GM12878 (cell line): Measurements from ENCODE around the gene DUSP10. TPM values are rescaled to one million over a fixed set of nuclear protein-coding genes. Genes with fewer than 3 reads are reported as not detected.

Source experiments
- ATAC-seq: fragments of 200-7000 bp; cut with Tn5 transposase; 3 replicates; pipeline ENCODE4 v1.9.1; 2020; ENCODE audit warnings: mild to moderate bottlenecking, moderate library complexity
- BruUV-seq: library from RNA; stranded (reverse); fragments of 400-500 nt; replicated peaks from 2 replicates; lab custom pipeline; 2021; lab: Mats Ljungman, UMichigan
- CTCF ChIA-PET: fragments of 300-600 bp; sonication (Branson Sonifier 250); formaldehyde crosslinking; extraction: SDS; loops from one replicate; lab custom pipeline; 2021; ENCODE audit warnings: inconsistent platforms; lab: Yijun Ruan, JAX
- POLR2A ChIA-PET: fragments of 350-600 bp; formaldehyde crosslinking; extraction: SDS; loops from one replicate; lab custom pipeline; 2021; ENCODE audit warnings: inconsistent platforms; lab: Charles Lee
- RAD21 ChIA-PET: fragments of 300-600 bp; sonication (Branson Sonifier 250); formaldehyde crosslinking; loops from one replicate; lab custom pipeline; 2023; ENCODE audit warnings: antibody characterized with exemption; ENCODE audit not compliant: unreplicated experiment; lab: Charles Lee
- SMC1A ChIA-PET: fragments of 300-600 bp; sonication (Branson Sonifier 250); formaldehyde crosslinking; loops from one replicate; lab custom pipeline; 2023; ENCODE audit not compliant: unreplicated experiment, uncharacterized antibody; lab: Charles Lee
- DNase-seq: peaks from one replicate; pipeline ENCODE4 v3.0.0-alpha.2; 2011; ENCODE audit warnings: low read depth, low spot score
- FAIRE-seq: peaks from 3 replicates; lab custom pipeline; 2011; peaks lifted over from hg19 to GRCh38; lab: Jason Lieb, UNC
- H2AFZ ChIP-seq: 2 replicates; pipeline ENCODE4 v1.6.0; 2011; ENCODE audit warnings: low read depth, low read length, control low read depth; ENCODE audit not compliant: control insufficient read depth
- H3K27ac ChIP-seq: 2 replicates; pipeline ENCODE4 v1.5.1; 2011; ENCODE audit warnings: control low read depth; ENCODE audit not compliant: control insufficient read depth, insufficient read depth
- H3K27me3 ChIP-seq, 2 experiments: replicated peaks in 1 of 2; 2 replicates each; pipeline versions ENCODE4 v1.6.0 to v1.6.1; 2011; ENCODE audit warnings: low read length in 1 of 2; ENCODE audit not compliant: control insufficient read depth in 2 of 2, insufficient read depth in 2 of 2
- H3K36me3 ChIP-seq, 2 experiments: 2 replicates each; pipeline ENCODE4 v1.5.1; 2011; ENCODE audit warnings: low read length in 1 of 2; ENCODE audit not compliant: control insufficient read depth in 2 of 2, insufficient read depth in 2 of 2
- H3K4me1 ChIP-seq: 2 replicates; pipeline ENCODE4 v1.6.1; 2011; ENCODE audit warnings: mild to moderate bottlenecking, low read length, moderate library complexity, mixed read lengths; ENCODE audit not compliant: control insufficient read depth, insufficient read depth
- H3K4me2 ChIP-seq: 2 replicates; pipeline ENCODE4 v1.6.0; 2011; ENCODE audit warnings: control low read depth; ENCODE audit not compliant: control insufficient read depth, insufficient read depth
- H3K4me3 ChIP-seq: fragments of 200-600 bp; sonication (generic); 2 replicates; pipeline ENCODE4 v1.5.1; 2016
- H3K79me2 ChIP-seq: 2 replicates; pipeline ENCODE4 v1.6.0; 2011; ENCODE audit warnings: low read length; ENCODE audit not compliant: control insufficient read depth, insufficient read depth
- H3K9ac ChIP-seq: 2 replicates; pipeline ENCODE4 v1.8.0; 2011; ENCODE audit warnings: low read length, control low read depth, mixed read lengths; ENCODE audit not compliant: control insufficient read depth, insufficient read depth
- H3K9me3 ChIP-seq: replicated peaks from 3 replicates; pipeline ENCODE4 v1.5.1; 2011; ENCODE audit warnings: mild to moderate bottlenecking, low read length; ENCODE audit not compliant: control insufficient read depth, insufficient read depth
- H4K20me1 ChIP-seq: 2 replicates; pipeline ENCODE4 v1.6.0; 2011; ENCODE audit not compliant: control insufficient read depth, insufficient read depth
- CBX5 ChIP-seq: sonication (generic); IDR thresholded peaks from 2 replicates; pipeline ENCODE4 v1.6.1; 2016; ENCODE audit warnings: low read depth, moderate library complexity, mild to moderate bottlenecking, inconsistent platforms
- ETV6 ChIP-seq, 2 experiments: fragments of 450-650 bp in 1 of 2; IDR thresholded peaks in 1 of 2; conservative IDR thresholded peaks in 1 of 2; 2 replicates each; pipeline ENCODE4 v1.6.1; 2014; ENCODE audit warnings: antibody characterized with exemption in 1 of 2, borderline replicate concordance in 1 of 2, low read depth in 1 of 2, mild to moderate bottlenecking in 1 of 2, moderate library complexity in 1 of 2
- POU2F2 ChIP-seq: IDR thresholded peaks from 3 replicates; pipeline ENCODE4 v1.6.1; 2011; ENCODE audit warnings: low read depth, mild to moderate bottlenecking, low read length, borderline replicate concordance
- WGBS: methylation state at CpG from one replicate; pipeline ENCODE4 v1.1.6; 2016; ENCODE audit warnings: low lambda C conversion rate; ENCODE audit not compliant: insufficient replicate concordance, insufficient coverage; ENCODE audit errors: missing lambda C conversion rate; 5-methylcytosine and 5-hydroxymethylcytosine counted together
- in situ Hi-C: fragments of 300-500 bp; cut with MboI; formaldehyde crosslinking; loops from 9 replicates; pipeline ENCODE4 v1.14.3; 2018; ENCODE audit warnings: mixed read lengths
- intact Hi-C: fragments of 100-400 bp; cut with micrococcal nuclease; formaldehyde crosslinking; loops from one replicate; pipeline ENCODE4 v1.14.2; 2022; ENCODE audit not compliant: unreplicated experiment
- polyA plus RNA-seq, 11 experiments: library from polyadenylated mRNA; depleted of rRNA in 4 of 11; unstranded in 6 of 11; stranded (reverse) in 5 of 11; fragments of >200 nt; fragmentation: Nextera tagmentation in 4 of 11; fragmentation: Illumina TruSeq in 1 of 11; extraction: Ambion mirVana in 4 of 11; extraction: Trizol in 1 of 11; gene quantifications; 1 replicate in 1 of 11; 2 replicates in 10 of 11; pipeline versions ENCODE4 v1.2.1 to v1.2.3, GENCODE V29; 2011 to 2016; ENCODE audit warnings: inconsistent platforms in 2 of 11, missing spikeins in 2 of 11, low read depth in 1 of 11
- total RNA-seq, 4 experiments: library from RNA; depleted of rRNA in 3 of 4; stranded (reverse); fragments of >200 nt in 3 of 4; fragmentation: Illumina TruSeq in 1 of 4; extraction: Trizol in 1 of 4; gene quantifications; 2 replicates each; pipeline versions ENCODE4 v1.2.1 to v1.2.3, GENCODE V29; 2013 to 2021
- TF ChIP-seq, protein P1 (sequence below): fragments of 450-650 bp; IDR thresholded peaks from 2 replicates; pipeline ENCODE4 v1.6.1; 2016; ENCODE audit warnings: mild to moderate bottlenecking
- TF ChIP-seq, protein P2 (sequence below): fragments of 450-650 bp; IDR thresholded peaks from 2 replicates; pipeline ENCODE4 v1.6.1; 2017; ENCODE audit warnings: mild to moderate bottlenecking
- TF ChIP-seq, protein P3 (sequence below): fragments of 450-650 bp; formaldehyde crosslinking; IDR thresholded peaks from 2 replicates; pipeline ENCODE4 v1.5.0; 2022; ENCODE audit warnings: mild to moderate bottlenecking, missing genetic modification characterization
- TF ChIP-seq, protein P4 (sequence below): IDR thresholded peaks from 2 replicates; pipeline ENCODE4 v1.6.1; 2012; ENCODE audit warnings: low read length, inconsistent platforms

The DUSP10 gene
- total and polyA plus RNA-seq, 10 of the 15 experiments (the other 5 are each of a cell fraction or from before 2014, with no cell fraction given) = 20.3 to 38.4 (median 27.8) TPM

DNA sequence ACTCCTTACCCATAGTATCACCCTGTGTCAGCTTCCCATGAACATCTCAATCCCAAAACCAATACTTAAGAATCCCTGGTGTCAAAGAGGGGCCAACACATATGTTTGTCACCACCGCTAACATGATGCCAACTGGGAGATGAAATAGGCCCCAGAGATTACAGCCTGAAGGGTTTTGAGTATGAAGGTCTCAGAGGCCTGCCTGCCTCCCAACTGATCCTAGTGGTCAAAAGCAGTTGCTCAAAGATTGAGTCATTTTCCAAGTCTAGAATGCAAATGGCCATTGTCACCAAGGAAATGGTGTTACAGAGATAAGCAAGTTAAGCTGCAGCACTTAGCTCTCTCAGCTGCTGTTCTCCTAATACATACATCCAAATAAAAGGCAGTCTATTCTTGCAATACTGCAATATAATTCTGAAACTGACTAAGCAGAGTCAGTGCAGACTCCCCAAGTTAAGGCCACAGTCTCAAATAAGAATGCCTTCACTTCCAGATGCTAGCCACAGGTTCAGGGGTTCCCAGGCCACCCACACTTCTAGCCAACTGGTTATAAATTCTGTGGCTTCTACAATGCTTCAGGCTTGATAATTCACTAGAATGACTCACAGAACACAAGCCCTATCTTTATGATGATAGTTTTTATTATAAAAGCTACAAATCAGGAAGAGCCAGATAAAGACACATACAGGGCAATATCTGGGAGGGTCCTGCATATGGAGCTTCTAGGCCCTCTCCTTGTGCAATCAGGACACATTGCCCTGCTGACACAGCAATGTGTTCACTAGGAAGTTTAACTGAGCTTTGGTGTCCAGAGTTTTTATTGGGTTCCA lies 18.7 kb downstream of the DUSP10 start:
- DNase-seq (no peak), ATAC-seq (peak; percentile 1; the same call in 1 of the 3 replicates), FAIRE-seq (no peak)
- ChIA-PET SMC1A (interaction anchor here (1.0 to 18.3 kb wide), 8 partner anchors 10 to 179 kb away, joined by 3 to 292 read pairs (median 7); partner anchors contain the start of gene DUSP10), CTCF (interaction anchor here (0.8 to 3.3 kb wide), 5 partner anchors 9 to 20 kb away, joined by 3 to 9 read pairs (median 4); no protein-coding TSS in a partner anchor), POLR2A (interaction anchor here (1.0 to 14.6 kb wide), 4 partner anchors 9 to 18 kb away, joined by 5 to 194 read pairs (median 8); partner anchors contain the start of gene DUSP10), RAD21 (interaction anchor here (1.3 to 7.1 kb wide), 4 partner anchors 10 to 18 kb away, joined by 4 to 38 read pairs (median 21); partner anchors contain the start of gene DUSP10)
- no TSS peak for BruUV-seq
- Histone ChIP-seq H3K4me3 (no peak overlapping the region; the same call in 1 of the 2 replicates), H3K4me1 (peaks cover 43% of the 10 kb centered on the region), H3K79me2 (peaks cover 99% of the 10 kb centered on the region), H3K9me3 (peaks cover 22% of the 10 kb centered on the region), H2AFZ (no peak overlapping the region), H3K36me3 (peaks cover 14 to 26% of the 10 kb centered on the region in 2 experiments), H3K9ac (no peak overlapping the region), H3K27me3 (no peaks in the 10 kb centered on the region), H4K20me1 (no peaks in the 10 kb centered on the region), H3K27ac (peak overlapping the region; percentile 30), H3K4me2 (peak overlapping the region; percentile 15)
- intact Hi-C loops = no loop called here
- TF ChIP-seq, protein P1, sequence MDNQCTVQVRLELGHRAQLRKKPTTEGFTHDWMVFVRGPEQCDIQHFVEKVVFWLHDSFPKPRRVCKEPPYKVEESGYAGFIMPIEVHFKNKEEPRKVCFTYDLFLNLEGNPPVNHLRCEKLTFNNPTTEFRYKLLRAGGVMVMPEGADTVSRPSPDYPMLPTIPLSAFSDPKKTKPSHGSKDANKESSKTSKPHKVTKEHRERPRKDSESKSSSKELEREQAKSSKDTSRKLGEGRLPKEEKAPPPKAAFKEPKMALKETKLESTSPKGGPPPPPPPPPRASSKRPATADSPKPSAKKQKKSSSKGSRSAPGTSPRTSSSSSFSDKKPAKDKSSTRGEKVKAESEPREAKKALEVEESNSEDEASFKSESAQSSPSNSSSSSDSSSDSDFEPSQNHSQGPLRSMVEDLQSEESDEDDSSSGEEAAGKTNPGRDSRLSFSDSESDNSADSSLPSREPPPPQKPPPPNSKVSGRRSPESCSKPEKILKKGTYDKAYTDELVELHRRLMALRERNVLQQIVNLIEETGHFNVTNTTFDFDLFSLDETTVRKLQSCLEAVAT = no peak
- TF ChIP-seq POU2F2 = peak; percentile 12; the same call in 1 of the 3 replicates
- 0 out of 2 replicates have a peak, but pooled peaks have one; percentile 35 for TF ChIP-seq CBX5
- TF ChIP-seq, protein P2, sequence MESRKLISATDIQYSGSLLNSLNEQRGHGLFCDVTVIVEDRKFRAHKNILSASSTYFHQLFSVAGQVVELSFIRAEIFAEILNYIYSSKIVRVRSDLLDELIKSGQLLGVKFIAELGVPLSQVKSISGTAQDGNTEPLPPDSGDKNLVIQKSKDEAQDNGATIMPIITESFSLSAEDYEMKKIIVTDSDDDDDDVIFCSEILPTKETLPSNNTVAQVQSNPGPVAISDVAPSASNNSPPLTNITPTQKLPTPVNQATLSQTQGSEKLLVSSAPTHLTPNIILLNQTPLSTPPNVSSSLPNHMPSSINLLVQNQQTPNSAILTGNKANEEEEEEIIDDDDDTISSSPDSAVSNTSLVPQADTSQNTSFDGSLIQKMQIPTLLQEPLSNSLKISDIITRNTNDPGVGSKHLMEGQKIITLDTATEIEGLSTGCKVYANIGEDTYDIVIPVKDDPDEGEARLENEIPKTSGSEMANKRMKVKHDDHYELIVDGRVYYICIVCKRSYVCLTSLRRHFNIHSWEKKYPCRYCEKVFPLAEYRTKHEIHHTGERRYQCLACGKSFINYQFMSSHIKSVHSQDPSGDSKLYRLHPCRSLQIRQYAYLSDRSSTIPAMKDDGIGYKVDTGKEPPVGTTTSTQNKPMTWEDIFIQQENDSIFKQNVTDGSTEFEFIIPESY = peak; percentile 72; the same call in 1 of the 2 replicates
- TF ChIP-seq, protein P3, sequence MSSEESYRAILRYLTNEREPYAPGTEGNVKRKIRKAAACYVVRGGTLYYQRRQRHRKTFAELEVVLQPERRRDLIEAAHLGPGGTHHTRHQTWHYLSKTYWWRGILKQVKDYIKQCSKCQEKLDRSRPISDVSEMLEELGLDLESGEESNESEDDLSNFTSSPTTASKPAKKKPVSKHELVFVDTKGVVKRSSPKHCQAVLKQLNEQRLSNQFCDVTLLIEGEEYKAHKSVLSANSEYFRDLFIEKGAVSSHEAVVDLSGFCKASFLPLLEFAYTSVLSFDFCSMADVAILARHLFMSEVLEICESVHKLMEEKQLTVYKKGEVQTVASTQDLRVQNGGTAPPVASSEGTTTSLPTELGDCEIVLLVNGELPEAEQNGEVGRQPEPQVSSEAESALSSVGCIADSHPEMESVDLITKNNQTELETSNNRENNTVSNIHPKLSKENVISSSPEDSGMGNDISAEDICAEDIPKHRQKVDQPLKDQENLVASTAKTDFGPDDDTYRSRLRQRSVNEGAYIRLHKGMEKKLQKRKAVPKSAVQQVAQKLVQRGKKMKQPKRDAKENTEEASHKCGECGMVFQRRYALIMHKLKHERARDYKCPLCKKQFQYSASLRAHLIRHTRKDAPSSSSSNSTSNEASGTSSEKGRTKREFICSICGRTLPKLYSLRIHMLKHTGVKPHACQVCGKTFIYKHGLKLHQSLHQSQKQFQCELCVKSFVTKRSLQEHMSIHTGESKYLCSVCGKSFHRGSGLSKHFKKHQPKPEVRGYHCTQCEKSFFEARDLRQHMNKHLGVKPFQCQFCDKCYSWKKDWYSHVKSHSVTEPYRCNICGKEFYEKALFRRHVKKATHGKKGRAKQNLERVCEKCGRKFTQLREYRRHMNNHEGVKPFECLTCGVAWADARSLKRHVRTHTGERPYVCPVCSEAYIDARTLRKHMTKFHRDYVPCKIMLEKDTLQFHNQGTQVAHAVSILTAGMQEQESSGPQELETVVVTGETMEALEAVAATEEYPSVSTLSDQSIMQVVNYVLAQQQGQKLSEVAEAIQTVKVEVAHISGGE (CRISPR knock-in tag) = no peak
- 0 out of 4 replicates have a peak, but pooled peaks of 1 of the 2 experiments have one; percentile 9 for TF ChIP-seq ETV6 (conservative IDR thresholded peaks at IDR 0.05 in 1 of 2, IDR thresholded peaks at IDR 0.05 in 1 of 2; ENCODE audit: borderline replicate concordance in 1 of 2, low read depth in 1 of 2)
- TF ChIP-seq, protein P4, sequence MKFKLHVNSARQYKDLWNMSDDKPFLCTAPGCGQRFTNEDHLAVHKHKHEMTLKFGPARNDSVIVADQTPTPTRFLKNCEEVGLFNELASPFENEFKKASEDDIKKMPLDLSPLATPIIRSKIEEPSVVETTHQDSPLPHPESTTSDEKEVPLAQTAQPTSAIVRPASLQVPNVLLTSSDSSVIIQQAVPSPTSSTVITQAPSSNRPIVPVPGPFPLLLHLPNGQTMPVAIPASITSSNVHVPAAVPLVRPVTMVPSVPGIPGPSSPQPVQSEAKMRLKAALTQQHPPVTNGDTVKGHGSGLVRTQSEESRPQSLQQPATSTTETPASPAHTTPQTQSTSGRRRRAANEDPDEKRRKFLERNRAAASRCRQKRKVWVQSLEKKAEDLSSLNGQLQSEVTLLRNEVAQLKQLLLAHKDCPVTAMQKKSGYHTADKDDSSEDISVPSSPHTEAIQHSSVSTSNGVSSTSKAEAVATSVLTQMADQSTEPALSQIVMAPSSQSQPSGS = 0 out of 2 replicates have a peak, but pooled peaks have one; percentile 3
- in situ Hi-C loops = loop anchor here (10.0 kb wide), 1 partner anchor 442 kb away; no protein-coding TSS in a partner anchor
- WGBS = 94% methylated on average over 1 of the region's 1 CpG
